Measurements from ENCODE around the gene GRSF1.
A peak's percentile ranks its signal among the peaks of the same experiment; 100 is the strongest.

GRSF1 gene

GRCh38 chr4:70874268-70875156 is 34.8 kb upstream of the GRSF1 start:
- Histone ChIP-seq H3K18ac (ENCODE audit: low read length) (no peak overlapping the region), H3K4me2 (ENCODE audit: insufficient read depth, low read length, poor library complexity, severe bottlenecking) (no peak overlapping the region), H3K4ac (ENCODE audit: low read length) (no peak overlapping the region), H3K9me3 (replicated peaks in 1 of 2; ENCODE audit: control insufficient read depth in 2 of 2, insufficient read depth in 1 of 2, low read depth in 1 of 2, low read length in 2 of 2) (no peaks in the 10 kb centered on the region), H3K23ac (ENCODE audit: low read depth, low read length, poor library complexity) (no peak overlapping the region), H3K9ac (ENCODE audit: low read depth, low read length, poor library complexity) (no peak overlapping the region), H2BK5ac (ENCODE audit: low read length) (no peak overlapping the region), H2AFZ (ENCODE audit: low read length) (no peak overlapping the region), H3K27me3 (ENCODE audit: control insufficient read depth in 3 of 3, insufficient read depth in 3 of 3, low read depth in 1 of 3, low read length in 3 of 3) (no peaks in the 10 kb centered on the region), H4K91ac (ENCODE audit: low read depth, low read length, poor library complexity) (no peak overlapping the region), H3K14ac (ENCODE audit: low read length) (no peak overlapping the region), H4K8ac (ENCODE audit: low read depth, low read length) (no peak overlapping the region), H2BK15ac (ENCODE audit: low read length) (no peak overlapping the region), H3K4me1 (ENCODE audit: control insufficient read depth in 2 of 2, insufficient read depth in 1 of 2, low read depth in 1 of 2, low read length in 2 of 2) (no peaks in the 10 kb centered on the region), H3K27ac (replicated peaks; ENCODE audit: low read length) (no peak overlapping the region), H3K79me1 (ENCODE audit: low read depth, low read length) (no peaks in the 10 kb centered on the region), H2AK5ac (ENCODE audit: low read depth, low read length) (no peak overlapping the region), H3K4me3 (ENCODE audit: low read length in 2 of 2) (no peak overlapping the region), H2BK120ac (ENCODE audit: low read depth, low read length) (no peak overlapping the region), H2BK12ac (ENCODE audit: low read length) (no peak overlapping the region), H3K36me3 (replicated peaks in 1 of 2; ENCODE audit: control insufficient read depth in 2 of 2, insufficient read depth in 2 of 2, low read length in 2 of 2) (no peaks in the 10 kb centered on the region)
- no peak for DNase-seq (ENCODE audit: low spot score)
- WGBS, 2 donors (ENCODE audit: extremely low coverage in 2 of 2, insufficient read length in 2 of 2, insufficient replicate concordance in 1 of 2) = no CpG with 5 or more reads among the region's 19 CpGs

- H2BK120ac ChIP-seq (ENCODE audit: low read depth, low read length) = no peak overlapping the region
- H2BK15ac ChIP-seq (ENCODE audit: low read length) = no peak overlapping the region
- WGBS, 2 donors (ENCODE audit: extremely low coverage in 2 of 2, insufficient read length in 2 of 2, insufficient replicate concordance in 1 of 2) = no CpG with 5 or more reads among the region's 3 CpGs
- no peaks in the 10 kb centered on the region for H3K9me3 ChIP-seq (replicated peaks in 1 of 2; ENCODE audit: control insufficient read depth in 2 of 2, insufficient read depth in 1 of 2, low read depth in 1 of 2, low read length in 2 of 2)
- no peak overlapping the region for H3K23ac ChIP-seq (ENCODE audit: low read depth, low read length, poor library complexity)
- no peak overlapping the region for H4K8ac ChIP-seq (ENCODE audit: low read depth, low read length)
- H4K91ac ChIP-seq (ENCODE audit: low read depth, low read length, poor library complexity) = no peak overlapping the region
- H2AK5ac ChIP-seq (ENCODE audit: low read depth, low read length) = no peak overlapping the region
- H3K4me2 ChIP-seq (ENCODE audit: insufficient read depth, low read length, poor library complexity, severe bottlenecking) = no peak overlapping the region
- H3K4me1 ChIP-seq (ENCODE audit: control insufficient read depth in 2 of 2, insufficient read depth in 1 of 2, low read depth in 1 of 2, low read length in 2 of 2) = no peaks in the 10 kb centered on the region
- no peaks in the 10 kb centered on the region for H3K79me1 ChIP-seq (ENCODE audit: low read depth, low read length)
- no peak overlapping the region for H3K18ac ChIP-seq (ENCODE audit: low read length)
- no peak overlapping the region for H3K14ac ChIP-seq (ENCODE audit: low read length)
- H2AFZ ChIP-seq (ENCODE audit: low read length) = peak overlapping the region; percentile 8
- H3K27me3 ChIP-seq (ENCODE audit: control insufficient read depth in 3 of 3, insufficient read depth in 3 of 3, low read depth in 1 of 3, low read length in 3 of 3) = no peaks in the 10 kb centered on the region
- no peak overlapping the region for H3K4me3 ChIP-seq (ENCODE audit: low read length in 2 of 2)
- no peak overlapping the region for H3K4ac ChIP-seq (ENCODE audit: low read length)
- H2BK5ac ChIP-seq (ENCODE audit: low read length) = no peak overlapping the region
- no peak for DNase-seq (ENCODE audit: low spot score)
- no peak overlapping the region for H2BK12ac ChIP-seq (ENCODE audit: low read length)
- no peaks in the 10 kb centered on the region for H3K36me3 ChIP-seq (replicated peaks in 1 of 2; ENCODE audit: control insufficient read depth in 2 of 2, insufficient read depth in 2 of 2, low read length in 2 of 2)
- H3K27ac ChIP-seq (replicated peaks; ENCODE audit: low read length) = no peak overlapping the region
- H3K9ac ChIP-seq (ENCODE audit: low read depth, low read length, poor library complexity) = no peak overlapping the region
These were observed 33.5 kb upstream of the GRSF1 start for GRCh38 chr4:70873216-70873615.

- H2BK120ac ChIP-seq (ENCODE audit: low read depth, low read length) = no peak overlapping the region
- DNase-seq (ENCODE audit: low spot score) = no peak
- H3K27me3 ChIP-seq (ENCODE audit: control insufficient read depth in 3 of 3, insufficient read depth in 3 of 3, low read depth in 1 of 3, low read length in 3 of 3) = no peaks in the 10 kb centered on the region
These were observed 29.1 kb upstream of the GRSF1 start for GRCh38 chr4:70868778-70869177.

GRCh38 chr4:70863099-70863790 is 23.6 kb upstream of the GRSF1 start:
- H3K9ac ChIP-seq (ENCODE audit: low read depth, low read length, poor library complexity) = no peak overlapping the region
- no peaks in the 10 kb centered on the region for H3K4me1 ChIP-seq (ENCODE audit: control insufficient read depth in 2 of 2, insufficient read depth in 1 of 2, low read depth in 1 of 2, low read length in 2 of 2)
- no peak overlapping the region for H4K91ac ChIP-seq (ENCODE audit: low read depth, low read length, poor library complexity)
- no peak overlapping the region for H2AK5ac ChIP-seq (ENCODE audit: low read depth, low read length)
- H3K27ac ChIP-seq (replicated peaks; ENCODE audit: low read length) = no peak overlapping the region
- no peak overlapping the region for H3K14ac ChIP-seq (ENCODE audit: low read length)
- H3K4me2 ChIP-seq (ENCODE audit: insufficient read depth, low read length, poor library complexity, severe bottlenecking) = no peak overlapping the region
- no peaks in the 10 kb centered on the region for H3K27me3 ChIP-seq (ENCODE audit: control insufficient read depth in 3 of 3, insufficient read depth in 3 of 3, low read depth in 1 of 3, low read length in 3 of 3)
- no peak overlapping the region for H2BK120ac ChIP-seq (ENCODE audit: low read depth, low read length)
- H3K4ac ChIP-seq (ENCODE audit: low read length) = no peak overlapping the region
- no peak overlapping the region for H2BK5ac ChIP-seq (ENCODE audit: low read length)
- no peak for DNase-seq (ENCODE audit: low spot score)
- no peak overlapping the region for H3K23ac ChIP-seq (ENCODE audit: low read depth, low read length, poor library complexity)
- peak overlapping the region; percentile 7 for H2AFZ ChIP-seq (ENCODE audit: low read length)
- H4K8ac ChIP-seq (ENCODE audit: low read depth, low read length) = no peak overlapping the region
- WGBS, 2 donors (ENCODE audit: extremely low coverage in 2 of 2, insufficient read length in 2 of 2, insufficient replicate concordance in 1 of 2) = no CpG with 5 or more reads among the region's 6 CpGs
- no peak overlapping the region for H2BK12ac ChIP-seq (ENCODE audit: low read length)
- no peaks in the 10 kb centered on the region for H3K9me3 ChIP-seq (replicated peaks in 1 of 2; ENCODE audit: control insufficient read depth in 2 of 2, insufficient read depth in 1 of 2, low read depth in 1 of 2, low read length in 2 of 2)
- H3K36me3 ChIP-seq (replicated peaks in 1 of 2; ENCODE audit: control insufficient read depth in 2 of 2, insufficient read depth in 2 of 2, low read length in 2 of 2) = no peaks in the 10 kb centered on the region
- H3K4me3 ChIP-seq (ENCODE audit: low read length in 2 of 2) = no peak overlapping the region
- no peak overlapping the region for H3K18ac ChIP-seq (ENCODE audit: low read length)
- H3K79me1 ChIP-seq (ENCODE audit: low read depth, low read length) = no peaks in the 10 kb centered on the region
- no peak overlapping the region for H2BK15ac ChIP-seq (ENCODE audit: low read length)

More at GRCh38 chr4:70868778-70869177, 29.1 kb upstream of the GRSF1 start:
- Histone ChIP-seq H4K8ac (ENCODE audit: low read depth, low read length) (no peak overlapping the region), H2BK5ac (ENCODE audit: low read length) (no peak overlapping the region), H3K14ac (ENCODE audit: low read length) (no peak overlapping the region), H3K4me3 (ENCODE audit: low read length in 2 of 2) (no peak overlapping the region), H4K91ac (ENCODE audit: low read depth, low read length, poor library complexity) (no peak overlapping the region), H3K79me1 (ENCODE audit: low read depth, low read length) (no peaks in the 10 kb centered on the region), H2BK12ac (ENCODE audit: low read length) (no peak overlapping the region), H2AK5ac (ENCODE audit: low read depth, low read length) (no peak overlapping the region), H3K4me1 (ENCODE audit: control insufficient read depth in 2 of 2, insufficient read depth in 1 of 2, low read depth in 1 of 2, low read length in 2 of 2) (no peaks in the 10 kb centered on the region), H3K9ac (ENCODE audit: low read depth, low read length, poor library complexity) (no peak overlapping the region), H2BK15ac (ENCODE audit: low read length) (no peak overlapping the region), H2AFZ (ENCODE audit: low read length) (no peak overlapping the region), H3K18ac (ENCODE audit: low read length) (no peak overlapping the region), H3K36me3 (replicated peaks in 1 of 2; ENCODE audit: control insufficient read depth in 2 of 2, insufficient read depth in 2 of 2, low read length in 2 of 2) (no peaks in the 10 kb centered on the region), H3K4ac (ENCODE audit: low read length) (no peak overlapping the region), H3K23ac (ENCODE audit: low read depth, low read length, poor library complexity) (no peak overlapping the region), H3K4me2 (ENCODE audit: insufficient read depth, low read length, poor library complexity, severe bottlenecking) (no peak overlapping the region), H3K9me3 (replicated peaks in 1 of 2; ENCODE audit: control insufficient read depth in 2 of 2, insufficient read depth in 1 of 2, low read depth in 1 of 2, low read length in 2 of 2) (no peaks in the 10 kb centered on the region), H3K27ac (replicated peaks; ENCODE audit: low read length) (no peak overlapping the region)
